Astrocyte (in vitro differentiated cells and primary cell): ENCODE data around the gene PGP. TPM values are rescaled to one million over a fixed set of nuclear protein-coding genes. Genes with fewer than 3 reads are reported as not detected.

Experiments used
- DNase-seq: peaks from one replicate; pipeline ENCODE4 v3.0.0-alpha.2; 2010; ENCODE audit warnings: low read depth
- FAIRE-seq: peaks from 2 replicates; lab custom pipeline; 2011; peaks lifted over from hg19 to GRCh38; lab: Jason Lieb, UNC
- H2AFZ ChIP-seq: 2 replicates; pipeline ENCODE4 v1.6.0; 2012; ENCODE audit warnings: low read depth, low read length, inconsistent platforms
- H3K27ac ChIP-seq: 2 replicates; pipeline ENCODE4 v1.5.1; 2011; ENCODE audit warnings: low read depth, low read length, inconsistent platforms
- H3K27me3 ChIP-seq: 2 replicates; pipeline ENCODE4 v1.6.0; 2011; ENCODE audit warnings: low read length, inconsistent platforms; ENCODE audit not compliant: insufficient read depth
- H3K36me3 ChIP-seq: 2 replicates; pipeline ENCODE4 v1.5.1; 2011; ENCODE audit warnings: low read length, inconsistent platforms; ENCODE audit not compliant: insufficient read depth
- H3K4me1 ChIP-seq: 2 replicates; pipeline ENCODE4 v1.5.1; 2011; ENCODE audit warnings: low read length, inconsistent platforms; ENCODE audit not compliant: insufficient read depth
- H3K4me2 ChIP-seq: 2 replicates; pipeline ENCODE4 v1.6.0; 2012; ENCODE audit warnings: low read length, inconsistent platforms
- H3K4me3 ChIP-seq: 2 replicates; pipeline ENCODE4 v1.5.1; 2011; ENCODE audit warnings: low read depth, mild to moderate bottlenecking, low read length, inconsistent platforms; ENCODE audit not compliant: insufficient read depth
- H3K79me2 ChIP-seq: 2 replicates; pipeline ENCODE4 v1.6.0; 2012; ENCODE audit warnings: mild to moderate bottlenecking, low read length, inconsistent platforms; ENCODE audit not compliant: insufficient read depth
- H3K9ac ChIP-seq: 2 replicates; pipeline ENCODE4 v1.6.0; 2012; ENCODE audit warnings: mild to moderate bottlenecking, low read length, inconsistent platforms
- H3K9me3 ChIP-seq: 2 replicates; pipeline ENCODE4 v1.5.1; 2012; ENCODE audit warnings: low read depth, mild to moderate bottlenecking, low read length, inconsistent platforms; ENCODE audit not compliant: insufficient read depth
- H4K20me1 ChIP-seq: 2 replicates; pipeline ENCODE4 v1.6.0; 2012; ENCODE audit warnings: low read length, inconsistent platforms; ENCODE audit not compliant: insufficient read depth
- H3K27ac Mint-ChIP-seq: one replicate; pipeline ENCODE4 v1.8.0; 2021; ENCODE audit warnings: mild to moderate bottlenecking, mixed read lengths; ENCODE audit not compliant: unreplicated experiment
- H3K27me3 Mint-ChIP-seq: one replicate; pipeline ENCODE4 v1.8.0; 2021; ENCODE audit warnings: low read depth, mixed read lengths; ENCODE audit not compliant: unreplicated experiment
- H3K36me3 Mint-ChIP-seq: one replicate; pipeline ENCODE4 v1.8.0; 2021; ENCODE audit warnings: low read depth, mixed read lengths; ENCODE audit not compliant: unreplicated experiment
- H3K4me1 Mint-ChIP-seq: one replicate; pipeline ENCODE4 v1.8.0; 2021; ENCODE audit warnings: low read depth, mixed read lengths; ENCODE audit not compliant: unreplicated experiment
- H3K4me3 Mint-ChIP-seq: one replicate; pipeline ENCODE4 v1.8.0; 2021; ENCODE audit warnings: mild to moderate bottlenecking, moderate library complexity, mixed read lengths; ENCODE audit not compliant: unreplicated experiment
- H3K9me3 Mint-ChIP-seq: one replicate; pipeline ENCODE4 v1.8.0; 2021; ENCODE audit warnings: mild to moderate bottlenecking, mixed read lengths; ENCODE audit not compliant: unreplicated experiment
- CTCF ChIP-seq: IDR thresholded peaks from 2 replicates; pipeline ENCODE4 v1.5.1; 2011; ENCODE audit warnings: low read depth, mild to moderate bottlenecking, inconsistent platforms, low read length, moderate library complexity; ENCODE audit not compliant: insufficient read depth
- EZH2 ChIP-seq: IDR thresholded peaks from 2 replicates; pipeline ENCODE4 v1.6.1; 2012; ENCODE audit warnings: mild to moderate bottlenecking, low read length, inconsistent platforms; ENCODE audit not compliant: insufficient read depth
- total RNA-seq: library from RNA; stranded (reverse); gene quantifications from 2 replicates; pipeline ENCODE4 v1.2.1, GENCODE V29; 2021

PGP gene
- total RNA-seq, 1 donor from 2014 or later: 21.1 TPM

GRCh38 chr16:2179576-2179975 is 35.1 kb downstream of the PGP start:
- H3K4me2 ChIP-seq: no peak overlapping the region
- H3K4me3 Mint-ChIP-seq: no peak overlapping the region
- H3K4me1 Mint-ChIP-seq: no peaks in the 10 kb centered on the region
- H3K27me3 ChIP-seq: no peaks in the 10 kb centered on the region
- no peak overlapping the region for H3K27ac Mint-ChIP-seq
- H3K36me3 Mint-ChIP-seq: peaks cover 5% of the 10 kb centered on the region
- H3K27ac ChIP-seq: no peak overlapping the region
- TF ChIP-seq EZH2: no peak
- no peak for TF ChIP-seq CTCF
- DNase-seq (no peak), FAIRE-seq (no peak)
- H3K4me3 ChIP-seq: no peak overlapping the region
- no peaks in the 10 kb centered on the region for H3K9me3 ChIP-seq
- no peaks in the 10 kb centered on the region for H3K4me1 ChIP-seq
- no peaks in the 10 kb centered on the region for H3K36me3 ChIP-seq
- H3K9me3 Mint-ChIP-seq: no peaks in the 10 kb centered on the region
- H4K20me1 ChIP-seq: peaks cover 11% of the 10 kb centered on the region
- no peak overlapping the region for H2AFZ ChIP-seq
- no peaks in the 10 kb centered on the region for H3K79me2 ChIP-seq
- no peaks in the 10 kb centered on the region for H3K27me3 Mint-ChIP-seq
- H3K9ac ChIP-seq: no peak overlapping the region

GRCh38 chr16:2179107-2179501 is 35.5 kb downstream of the PGP start:
- no peak overlapping the region for H3K27ac Mint-ChIP-seq
- no peaks in the 10 kb centered on the region for H3K4me1 ChIP-seq
- no peak overlapping the region for H3K4me3 ChIP-seq
- no peaks in the 10 kb centered on the region for H3K9me3 ChIP-seq
- no peak overlapping the region for H3K9ac ChIP-seq
- no peaks in the 10 kb centered on the region for H3K27me3 Mint-ChIP-seq
- no peak for TF ChIP-seq EZH2
- no peak for TF ChIP-seq CTCF
- peaks cover 5% of the 10 kb centered on the region for H3K36me3 Mint-ChIP-seq
- H3K79me2 ChIP-seq: no peaks in the 10 kb centered on the region
- no peak overlapping the region for H3K4me3 Mint-ChIP-seq
- no peaks in the 10 kb centered on the region for H3K36me3 ChIP-seq
- H3K9me3 Mint-ChIP-seq: no peaks in the 10 kb centered on the region
- H3K27ac ChIP-seq: no peak overlapping the region
- no peaks in the 10 kb centered on the region for H3K4me1 Mint-ChIP-seq
- H3K27me3 ChIP-seq: no peaks in the 10 kb centered on the region
- H3K4me2 ChIP-seq: no peak overlapping the region
- H4K20me1 ChIP-seq: peaks cover 12% of the 10 kb centered on the region
- DNase-seq (no peak), FAIRE-seq (no peak)
- H2AFZ ChIP-seq: no peak overlapping the region

- H3K9ac ChIP-seq: no peak overlapping the region
- no peaks in the 10 kb centered on the region for H3K9me3 ChIP-seq
- H3K79me2 ChIP-seq: no peaks in the 10 kb centered on the region
- no peak overlapping the region for H3K27ac ChIP-seq
- H3K27me3 ChIP-seq: no peaks in the 10 kb centered on the region
- no peaks in the 10 kb centered on the region for H3K4me1 ChIP-seq
- no peak overlapping the region for H3K4me2 ChIP-seq
- no peak overlapping the region for H3K27ac Mint-ChIP-seq
- no peak overlapping the region for H3K4me3 ChIP-seq
- H3K36me3 ChIP-seq: no peaks in the 10 kb centered on the region
- TF ChIP-seq EZH2: no peak
- TF ChIP-seq CTCF: no peak
- H3K27me3 Mint-ChIP-seq: no peaks in the 10 kb centered on the region
- DNase-seq: no peak
- FAIRE-seq: no peak
- H4K20me1 ChIP-seq: peaks cover 12% of the 10 kb centered on the region
- no peaks in the 10 kb centered on the region for H3K9me3 Mint-ChIP-seq
- no peak overlapping the region for H3K4me3 Mint-ChIP-seq
- no peak overlapping the region for H2AFZ ChIP-seq
- peaks cover 5% of the 10 kb centered on the region for H3K36me3 Mint-ChIP-seq
- no peaks in the 10 kb centered on the region for H3K4me1 Mint-ChIP-seq
Measured at GRCh38 chr16:2178321-2179106, 36.1 kb downstream of the PGP start.
